ENCODE results near the gene TNK2. TPM values are rescaled to one million over a fixed set of nuclear protein-coding genes. Genes with fewer than 3 reads are reported as not detected.

The TNK2 gene
- total RNA-seq, 1 experiment from 2014 or later = 36.0 TPM

- no peaks in the 10 kb centered on the region for H3K27me3 ChIP-seq (replicated peaks; ENCODE audit: control insufficient read depth, insufficient read depth, low read length)
- H3K9me3 ChIP-seq = no peaks in the 10 kb centered on the region
- H3K27ac Mint-ChIP-seq (ENCODE audit: unreplicated experiment) = no peak overlapping the region
- H3K4me1 Mint-ChIP-seq (ENCODE audit: low read depth, unreplicated experiment) = no peaks in the 10 kb centered on the region
- ChIA-PET POLR2A (no interaction called here), CTCF (no interaction called here)
- H3K36me3 ChIP-seq (ENCODE audit: control insufficient read depth, insufficient read depth, low read length) = no peaks in the 10 kb centered on the region
- no TSS peak for BruUV-seq (replicated peaks)
- H3K4me3 ChIP-seq (ENCODE audit: low read depth, low read length) = no peak overlapping the region
- no peaks in the 10 kb centered on the region for H3K27me3 Mint-ChIP-seq (ENCODE audit: insufficient read depth, unreplicated experiment)
- TF ChIP-seq, protein P1, sequence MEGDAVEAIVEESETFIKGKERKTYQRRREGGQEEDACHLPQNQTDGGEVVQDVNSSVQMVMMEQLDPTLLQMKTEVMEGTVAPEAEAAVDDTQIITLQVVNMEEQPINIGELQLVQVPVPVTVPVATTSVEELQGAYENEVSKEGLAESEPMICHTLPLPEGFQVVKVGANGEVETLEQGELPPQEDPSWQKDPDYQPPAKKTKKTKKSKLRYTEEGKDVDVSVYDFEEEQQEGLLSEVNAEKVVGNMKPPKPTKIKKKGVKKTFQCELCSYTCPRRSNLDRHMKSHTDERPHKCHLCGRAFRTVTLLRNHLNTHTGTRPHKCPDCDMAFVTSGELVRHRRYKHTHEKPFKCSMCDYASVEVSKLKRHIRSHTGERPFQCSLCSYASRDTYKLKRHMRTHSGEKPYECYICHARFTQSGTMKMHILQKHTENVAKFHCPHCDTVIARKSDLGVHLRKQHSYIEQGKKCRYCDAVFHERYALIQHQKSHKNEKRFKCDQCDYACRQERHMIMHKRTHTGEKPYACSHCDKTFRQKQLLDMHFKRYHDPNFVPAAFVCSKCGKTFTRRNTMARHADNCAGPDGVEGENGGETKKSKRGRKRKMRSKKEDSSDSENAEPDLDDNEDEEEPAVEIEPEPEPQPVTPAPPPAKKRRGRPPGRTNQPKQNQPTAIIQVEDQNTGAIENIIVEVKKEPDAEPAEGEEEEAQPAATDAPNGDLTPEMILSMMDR (IDR thresholded peaks at IDR 0.05; ENCODE audit: insufficient read depth in 1 of 2, low read depth in 1 of 2, low read length in 1 of 2, severe bottlenecking in 1 of 2, unreplicated experiment in 1 of 2) = no peak
- no peaks in the 10 kb centered on the region for H3K4me1 ChIP-seq
- H3K4me3 Mint-ChIP-seq (ENCODE audit: unreplicated experiment) = no peak overlapping the region
- DNase-seq = no peak
- H3K36me3 Mint-ChIP-seq (ENCODE audit: insufficient read depth, unreplicated experiment) = no peaks in the 10 kb centered on the region
- intact Hi-C loops (cut with micrococcal nuclease; ENCODE audit: unreplicated experiment) = no loop called here
- no peaks in the 10 kb centered on the region for H3K9me3 Mint-ChIP-seq (ENCODE audit: unreplicated experiment)
Measured at GRCh38 chr3:195829897-195830254, 78.5 kb downstream of the TNK2 start.

DNA sequence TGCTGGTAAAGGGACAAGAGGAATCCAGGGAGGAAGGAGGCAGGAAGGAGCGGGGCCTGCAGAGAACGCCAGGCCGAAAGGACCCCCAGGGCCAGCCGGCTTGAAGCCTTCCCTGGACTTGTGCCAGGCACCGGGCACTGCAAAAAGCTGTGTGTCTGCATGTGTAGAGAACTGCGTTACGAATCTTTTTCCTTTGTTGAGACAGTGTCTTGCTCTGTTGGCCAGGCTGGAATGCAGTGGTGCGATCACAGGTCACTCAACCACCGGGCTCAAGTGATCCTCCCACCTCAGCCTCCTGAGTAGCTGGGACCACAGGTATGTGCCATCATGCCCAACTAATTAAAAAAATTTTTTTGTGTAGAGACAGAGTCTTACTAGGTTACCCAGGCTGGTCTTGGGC is 79.6 kb downstream of the TNK2 start:
- DNase-seq = no peak
- ChIA-PET CTCF (no interaction called here), POLR2A (no interaction called here)
- H3K27me3 Mint-ChIP-seq (ENCODE audit: insufficient read depth, unreplicated experiment) = no peaks in the 10 kb centered on the region
- TF ChIP-seq, protein P1 (IDR thresholded peaks at IDR 0.05; ENCODE audit: insufficient read depth in 1 of 2, low read depth in 1 of 2, low read length in 1 of 2, severe bottlenecking in 1 of 2, unreplicated experiment in 1 of 2) = no peak
- H3K27ac Mint-ChIP-seq (ENCODE audit: unreplicated experiment) = no peak overlapping the region
- H3K36me3 ChIP-seq (ENCODE audit: control insufficient read depth, insufficient read depth, low read length) = no peaks in the 10 kb centered on the region
- H3K36me3 Mint-ChIP-seq (ENCODE audit: insufficient read depth, unreplicated experiment) = no peaks in the 10 kb centered on the region
- no peaks in the 10 kb centered on the region for H3K9me3 ChIP-seq
- H3K9me3 Mint-ChIP-seq (ENCODE audit: unreplicated experiment) = no peaks in the 10 kb centered on the region
- H3K4me3 Mint-ChIP-seq (ENCODE audit: unreplicated experiment) = no peak overlapping the region
- intact Hi-C loops (cut with micrococcal nuclease; ENCODE audit: unreplicated experiment) = no loop called here
- no peak overlapping the region for H3K4me3 ChIP-seq (ENCODE audit: low read depth, low read length)
- BruUV-seq (replicated peaks) = no TSS peak
- H3K4me1 ChIP-seq = no peaks in the 10 kb centered on the region
- no peaks in the 10 kb centered on the region for H3K4me1 Mint-ChIP-seq (ENCODE audit: low read depth, unreplicated experiment)
- no peaks in the 10 kb centered on the region for H3K27me3 ChIP-seq (replicated peaks; ENCODE audit: control insufficient read depth, insufficient read depth, low read length)

DNA sequence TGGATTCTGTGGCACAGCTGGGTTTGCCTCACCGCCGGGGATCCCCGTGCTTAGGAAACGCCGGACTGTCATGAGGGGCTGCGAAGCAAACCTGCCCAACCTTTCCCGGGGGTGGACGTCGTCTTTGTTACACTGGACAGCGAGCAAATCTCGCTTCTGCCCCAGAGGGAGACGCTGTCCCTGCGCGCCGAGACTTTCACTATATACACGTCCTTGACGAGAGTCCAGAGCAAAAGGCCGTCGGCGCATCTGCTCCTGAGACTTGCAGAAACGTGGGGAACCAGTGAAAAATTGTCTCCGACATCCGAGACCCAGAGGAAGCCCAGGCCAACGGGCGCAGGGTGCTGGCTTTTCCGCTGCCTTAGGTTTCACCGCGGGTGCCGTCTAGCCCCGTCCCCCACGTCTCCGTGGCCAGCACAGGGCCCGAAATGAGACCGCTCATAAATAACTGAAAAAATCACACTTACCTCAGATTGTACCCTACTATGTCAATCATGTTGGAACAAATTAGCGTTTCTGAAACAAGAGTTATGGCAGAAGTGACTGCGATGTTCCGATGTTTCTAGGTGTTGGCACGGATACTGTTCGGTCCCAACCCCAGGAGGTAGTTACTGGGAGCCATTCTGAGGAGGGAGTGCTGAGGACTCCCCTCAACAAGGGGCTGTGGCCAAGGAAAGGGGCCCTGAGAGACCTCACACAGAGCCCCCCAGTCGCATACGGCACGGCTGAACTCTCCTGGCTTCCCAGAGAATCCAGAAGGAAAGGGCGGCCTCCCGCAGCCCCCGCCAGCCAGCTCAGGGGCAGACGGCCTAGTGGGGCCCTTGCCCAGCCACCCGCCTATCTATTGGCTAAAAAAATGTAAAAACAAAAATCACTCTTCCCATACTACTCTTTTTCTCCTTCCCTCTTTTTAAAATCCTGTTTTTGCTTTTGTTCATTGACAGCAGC is 82.2 kb downstream of the TNK2 start:
- H3K36me3 ChIP-seq (ENCODE audit: control insufficient read depth, insufficient read depth, low read length) = no peaks in the 10 kb centered on the region
- intact Hi-C loops (cut with micrococcal nuclease; ENCODE audit: unreplicated experiment) = no loop called here
- ChIA-PET CTCF (no interaction called here), POLR2A (no interaction called here)
- H3K36me3 Mint-ChIP-seq (ENCODE audit: insufficient read depth, unreplicated experiment) = no peaks in the 10 kb centered on the region
- no peaks in the 10 kb centered on the region for H3K9me3 Mint-ChIP-seq (ENCODE audit: unreplicated experiment)
- DNase-seq = no peak
- H3K9me3 ChIP-seq = no peaks in the 10 kb centered on the region
- H3K27ac Mint-ChIP-seq (ENCODE audit: unreplicated experiment) = no peak overlapping the region
- no peak overlapping the region for H3K4me3 ChIP-seq (ENCODE audit: low read depth, low read length)
- 0 out of 2 replicates have a peak, but pooled peaks cover 5% of the 10 kb centered on the region for H3K4me1 ChIP-seq
- TF ChIP-seq, protein P1 (IDR thresholded peaks at IDR 0.05; ENCODE audit: insufficient read depth in 1 of 2, low read depth in 1 of 2, low read length in 1 of 2, severe bottlenecking in 1 of 2, unreplicated experiment in 1 of 2) = no peak
- no peaks in the 10 kb centered on the region for H3K27me3 Mint-ChIP-seq (ENCODE audit: insufficient read depth, unreplicated experiment)
- no peaks in the 10 kb centered on the region for H3K27me3 ChIP-seq (replicated peaks; ENCODE audit: control insufficient read depth, insufficient read depth, low read length)
- no TSS peak for BruUV-seq (replicated peaks)
- peaks cover 10% of the 10 kb centered on the region for H3K4me1 Mint-ChIP-seq (ENCODE audit: low read depth, unreplicated experiment)
- H3K4me3 Mint-ChIP-seq (ENCODE audit: unreplicated experiment) = no peak overlapping the region

Measured in Caco-2 (cell line).